Measurements from ENCODE around the gene FDX2.

DNA sequence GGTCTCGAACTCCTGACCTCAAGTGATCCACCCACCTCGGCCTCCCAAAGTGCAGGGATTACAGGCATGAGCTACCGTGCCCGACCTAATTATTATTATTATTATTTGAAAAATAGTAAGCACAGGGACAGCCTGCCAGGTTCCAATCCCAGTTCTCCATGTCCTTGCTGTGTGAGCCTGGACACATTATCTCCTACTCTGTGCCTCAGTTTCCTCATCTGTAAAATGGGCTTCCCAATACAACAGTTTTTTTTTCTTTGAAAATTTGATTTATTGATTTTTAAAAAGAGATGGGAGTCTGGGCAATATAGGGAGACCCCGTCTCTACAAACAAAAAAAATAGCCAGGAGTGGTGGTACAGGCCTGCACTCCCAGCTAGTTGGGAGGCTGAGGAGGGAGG lies 9.5 kb downstream of the FDX2 start:
- TF ChIP-seq, protein P1, sequence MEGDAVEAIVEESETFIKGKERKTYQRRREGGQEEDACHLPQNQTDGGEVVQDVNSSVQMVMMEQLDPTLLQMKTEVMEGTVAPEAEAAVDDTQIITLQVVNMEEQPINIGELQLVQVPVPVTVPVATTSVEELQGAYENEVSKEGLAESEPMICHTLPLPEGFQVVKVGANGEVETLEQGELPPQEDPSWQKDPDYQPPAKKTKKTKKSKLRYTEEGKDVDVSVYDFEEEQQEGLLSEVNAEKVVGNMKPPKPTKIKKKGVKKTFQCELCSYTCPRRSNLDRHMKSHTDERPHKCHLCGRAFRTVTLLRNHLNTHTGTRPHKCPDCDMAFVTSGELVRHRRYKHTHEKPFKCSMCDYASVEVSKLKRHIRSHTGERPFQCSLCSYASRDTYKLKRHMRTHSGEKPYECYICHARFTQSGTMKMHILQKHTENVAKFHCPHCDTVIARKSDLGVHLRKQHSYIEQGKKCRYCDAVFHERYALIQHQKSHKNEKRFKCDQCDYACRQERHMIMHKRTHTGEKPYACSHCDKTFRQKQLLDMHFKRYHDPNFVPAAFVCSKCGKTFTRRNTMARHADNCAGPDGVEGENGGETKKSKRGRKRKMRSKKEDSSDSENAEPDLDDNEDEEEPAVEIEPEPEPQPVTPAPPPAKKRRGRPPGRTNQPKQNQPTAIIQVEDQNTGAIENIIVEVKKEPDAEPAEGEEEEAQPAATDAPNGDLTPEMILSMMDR (IDR thresholded peaks at IDR 0.05; ENCODE audit: low read depth, low read length, poor library complexity, severe bottlenecking), result no peak
- no peak for TF ChIP-seq EZH2phosphoT487 (IDR thresholded peaks at IDR 0.05; ENCODE audit: borderline replicate concordance, low read length)
